A549 (cell line): ENCODE results near the gene COMT.

Experiments
- ESRRA ChIP-seq: fragments of 150-350 bp; IDR thresholded peaks from 2 replicates; pipeline ENCODE4 v1.6.1; 2014; ENCODE audit warnings: mild to moderate bottlenecking, low read length, borderline replicate concordance
- MYC ChIP-seq: IDR thresholded peaks from 2 replicates; pipeline ENCODE4 v1.6.1; 2012; ENCODE audit warnings: mild to moderate bottlenecking, inconsistent platforms, low read length, improper control_type of control experiment, borderline replicate concordance
- SREBF2 ChIP-seq: fragments of 450-650 bp; IDR thresholded peaks from 2 replicates; pipeline ENCODE4 v1.6.1; 2014; ENCODE audit warnings: mild to moderate bottlenecking, moderate library complexity
- TF ChIP-seq, protein P1 (sequence below): fragments of >200 bp; sonication (Bioruptor Twin); formaldehyde crosslinking; IDR thresholded peaks from 3 replicates; pipeline ENCODE4 v1.5.1; 2016

DNA sequence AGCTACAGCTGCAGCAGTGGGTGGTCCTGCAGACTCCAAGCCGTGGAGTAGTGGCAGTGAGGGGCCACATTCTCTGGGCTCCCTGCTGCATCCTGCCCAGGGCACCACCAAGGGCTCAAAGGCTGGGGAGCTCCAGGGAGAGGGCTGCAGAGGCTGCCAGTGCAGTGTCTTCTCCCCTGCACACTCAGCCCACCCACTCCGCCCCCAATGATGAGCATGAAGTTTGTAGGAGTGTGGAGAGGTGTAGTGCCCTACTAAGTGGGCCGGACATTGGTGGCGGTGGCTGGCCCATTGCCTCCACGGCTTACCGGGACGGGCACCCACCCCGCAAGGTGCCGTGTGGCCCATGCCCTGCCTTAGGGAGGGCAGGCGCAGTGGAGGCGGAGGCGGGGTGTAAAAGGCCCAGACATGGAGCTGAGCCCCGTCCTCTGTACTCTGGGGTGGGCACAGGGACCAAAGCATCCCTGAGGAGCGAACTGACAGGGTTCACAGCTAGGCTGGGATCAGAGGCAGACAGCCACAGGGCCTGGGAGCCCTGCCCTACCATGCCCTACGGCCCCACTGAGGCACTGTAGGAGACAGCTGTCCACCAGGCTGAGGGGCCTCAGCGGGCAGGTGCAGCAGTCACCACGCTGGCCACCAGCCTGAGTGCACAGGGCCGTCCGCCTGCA lies 56.1 kb downstream of the COMT start:
- no peak for TF ChIP-seq ESRRA
- TF ChIP-seq, protein P1, sequence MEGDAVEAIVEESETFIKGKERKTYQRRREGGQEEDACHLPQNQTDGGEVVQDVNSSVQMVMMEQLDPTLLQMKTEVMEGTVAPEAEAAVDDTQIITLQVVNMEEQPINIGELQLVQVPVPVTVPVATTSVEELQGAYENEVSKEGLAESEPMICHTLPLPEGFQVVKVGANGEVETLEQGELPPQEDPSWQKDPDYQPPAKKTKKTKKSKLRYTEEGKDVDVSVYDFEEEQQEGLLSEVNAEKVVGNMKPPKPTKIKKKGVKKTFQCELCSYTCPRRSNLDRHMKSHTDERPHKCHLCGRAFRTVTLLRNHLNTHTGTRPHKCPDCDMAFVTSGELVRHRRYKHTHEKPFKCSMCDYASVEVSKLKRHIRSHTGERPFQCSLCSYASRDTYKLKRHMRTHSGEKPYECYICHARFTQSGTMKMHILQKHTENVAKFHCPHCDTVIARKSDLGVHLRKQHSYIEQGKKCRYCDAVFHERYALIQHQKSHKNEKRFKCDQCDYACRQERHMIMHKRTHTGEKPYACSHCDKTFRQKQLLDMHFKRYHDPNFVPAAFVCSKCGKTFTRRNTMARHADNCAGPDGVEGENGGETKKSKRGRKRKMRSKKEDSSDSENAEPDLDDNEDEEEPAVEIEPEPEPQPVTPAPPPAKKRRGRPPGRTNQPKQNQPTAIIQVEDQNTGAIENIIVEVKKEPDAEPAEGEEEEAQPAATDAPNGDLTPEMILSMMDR: no peak
- TF ChIP-seq MYC: no peak
- TF ChIP-seq SREBF2: no peak
